Vagina (tissue), 2 donors: ENCODE results near the gene GTF2A1.

Source experiments
- POLR2A ChIP-seq, 2 donors: fragments of 450-650 bp; IDR thresholded peaks; one replicate each; pipeline ENCODE4 v1.6.1; 2017; ENCODE audit warnings: antibody characterized with exemption in 2 of 2, mild to moderate bottlenecking in 2 of 2, moderate library complexity in 2 of 2
- POLR2AphosphoS5 ChIP-seq, 2 donors: sonication (generic); formaldehyde crosslinking; IDR thresholded peaks; one replicate each; pipeline ENCODE4 v1.9.0; 2017; ENCODE audit warnings: antibody characterized with exemption in 2 of 2, mild to moderate bottlenecking in 2 of 2, low read depth in 1 of 2; ENCODE audit not compliant: insufficient read depth in 1 of 2
- TF ChIP-seq, protein P1 (sequence below), 3 experiments: fragments of 450-650 bp in 2 of 3; fragments of 200-600 bp in 1 of 3; sonication (generic) in 1 of 3; IDR thresholded peaks; one replicate each; pipeline ENCODE4 v1.5.1; 2017 to 2019; ENCODE audit warnings: antibody characterized with exemption in 3 of 3, mild to moderate bottlenecking in 2 of 3, moderate library complexity in 2 of 3

DNA sequence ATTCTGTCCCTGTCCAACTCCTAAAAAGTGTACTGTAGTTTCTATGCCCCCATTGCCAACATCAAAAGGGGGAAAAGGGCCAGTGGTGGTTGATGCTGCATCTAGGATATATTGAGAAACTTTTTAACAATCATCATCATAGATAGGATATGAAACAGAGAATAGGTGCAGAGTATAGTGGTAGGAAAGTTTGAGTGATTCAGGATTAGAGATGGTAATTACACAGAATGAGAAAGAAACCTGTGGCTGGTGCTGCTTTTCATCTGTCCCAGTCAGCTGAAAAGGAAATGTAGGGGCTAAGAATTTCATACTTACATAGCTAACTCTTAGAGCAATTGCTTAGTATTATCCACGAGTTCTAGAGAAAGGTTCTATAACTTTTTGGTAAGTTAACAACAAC is 67.6 kb downstream of the GTF2A1 start:
- TF ChIP-seq, protein P1, sequence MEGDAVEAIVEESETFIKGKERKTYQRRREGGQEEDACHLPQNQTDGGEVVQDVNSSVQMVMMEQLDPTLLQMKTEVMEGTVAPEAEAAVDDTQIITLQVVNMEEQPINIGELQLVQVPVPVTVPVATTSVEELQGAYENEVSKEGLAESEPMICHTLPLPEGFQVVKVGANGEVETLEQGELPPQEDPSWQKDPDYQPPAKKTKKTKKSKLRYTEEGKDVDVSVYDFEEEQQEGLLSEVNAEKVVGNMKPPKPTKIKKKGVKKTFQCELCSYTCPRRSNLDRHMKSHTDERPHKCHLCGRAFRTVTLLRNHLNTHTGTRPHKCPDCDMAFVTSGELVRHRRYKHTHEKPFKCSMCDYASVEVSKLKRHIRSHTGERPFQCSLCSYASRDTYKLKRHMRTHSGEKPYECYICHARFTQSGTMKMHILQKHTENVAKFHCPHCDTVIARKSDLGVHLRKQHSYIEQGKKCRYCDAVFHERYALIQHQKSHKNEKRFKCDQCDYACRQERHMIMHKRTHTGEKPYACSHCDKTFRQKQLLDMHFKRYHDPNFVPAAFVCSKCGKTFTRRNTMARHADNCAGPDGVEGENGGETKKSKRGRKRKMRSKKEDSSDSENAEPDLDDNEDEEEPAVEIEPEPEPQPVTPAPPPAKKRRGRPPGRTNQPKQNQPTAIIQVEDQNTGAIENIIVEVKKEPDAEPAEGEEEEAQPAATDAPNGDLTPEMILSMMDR (IDR thresholded peaks at IDR 0.05): no peak
- TF ChIP-seq POLR2A (IDR thresholded peaks at IDR 0.05) (no peak), POLR2AphosphoS5 (IDR thresholded peaks at IDR 0.05; ENCODE audit: insufficient read depth in 1 of 2, low read depth in 1 of 2) (no peak)
